IMR-90 (cell line): ENCODE measurements around the gene ADAM23. TPM values are rescaled to one million over a fixed set of nuclear protein-coding genes. Genes with fewer than 3 reads are reported as not detected.
A peak's percentile ranks its signal among the peaks of the same experiment; 100 is the strongest.

Experiments used
- ATAC-seq: fragments of 200-7000 bp; cut with Tn5 transposase; 2 replicates; pipeline ENCODE4 v1.9.1; 2020; ENCODE audit warnings: low read depth, mild to moderate bottlenecking, moderate library complexity
- BruUV-seq: library from RNA; stranded (reverse); fragments of 400-500 nt; replicated peaks from 2 replicates; lab custom pipeline; 2021; lab: Mats Ljungman, UMichigan
- CTCF ChIA-PET: fragments of 300-600 bp; formaldehyde crosslinking; extraction: SDS; loops from one replicate; lab custom pipeline; 2021; ENCODE audit warnings: antibody characterized with exemption; lab: Yijun Ruan, JAX
- POLR2A ChIA-PET: fragments of 300-600 bp; sonication (Branson Sonifier 250); formaldehyde crosslinking; loops from one replicate; lab custom pipeline; 2022; ENCODE audit warnings: antibody characterized with exemption; ENCODE audit not compliant: unreplicated experiment; lab: Charles Lee
- DNase-seq: peaks from one replicate; pipeline ENCODE4 v3.0.0; 2013
- H2AFZ ChIP-seq: replicated peaks from 2 replicates; pipeline ENCODE3; 2013; ENCODE audit warnings: low read length, mild to moderate bottlenecking; ENCODE audit not compliant: poor library complexity
- H2AK5ac ChIP-seq: 2 replicates; pipeline ENCODE4 v1.6.1; 2013; ENCODE audit warnings: low read depth, low read length, inconsistent platforms
- H2AK9ac ChIP-seq: replicated peaks from 2 replicates; pipeline ENCODE3; 2013; ENCODE audit warnings: mild to moderate bottlenecking, low read depth, low read length, moderate library complexity; ENCODE audit not compliant: poor library complexity
- H2BK120ac ChIP-seq: 2 replicates; pipeline ENCODE4 v1.6.1; 2013; ENCODE audit warnings: low read depth, low read length, inconsistent platforms
- H2BK15ac ChIP-seq: 3 replicates; pipeline ENCODE4 v1.6.1; 2013; ENCODE audit warnings: low read depth, low read length, inconsistent platforms
- H2BK20ac ChIP-seq: 2 replicates; pipeline ENCODE4 v1.6.1; 2013; ENCODE audit warnings: low read depth, mild to moderate bottlenecking, inconsistent platforms, low read length, moderate library complexity
- H2BK5ac ChIP-seq: 2 replicates; pipeline ENCODE4 v1.6.1; 2013; ENCODE audit warnings: mild to moderate bottlenecking, low read depth, low read length, inconsistent platforms; ENCODE audit not compliant: poor library complexity, severe bottlenecking
- H3K14ac ChIP-seq: replicated peaks from 2 replicates; pipeline ENCODE4 v1.6.1; 2013; ENCODE audit warnings: low read depth, low read length, inconsistent platforms
- H3K18ac ChIP-seq: 2 replicates; pipeline ENCODE4 v1.6.1; 2013; ENCODE audit warnings: low read depth, low read length, control low read depth
- H3K23ac ChIP-seq: 2 replicates; pipeline ENCODE4 v1.6.1; 2013; ENCODE audit warnings: low read depth, low read length, inconsistent platforms
- H3K27ac ChIP-seq: 2 replicates; pipeline ENCODE4 v1.5.1; 2013; ENCODE audit warnings: mild to moderate bottlenecking, control low read depth, low read length; ENCODE audit not compliant: insufficient read depth
- H3K27me3 ChIP-seq: 2 replicates; pipeline ENCODE4 v1.6.1; 2013; ENCODE audit warnings: low read length; ENCODE audit not compliant: control insufficient read depth, insufficient read depth
- H3K36me3 ChIP-seq: 2 replicates; pipeline ENCODE4 v1.6.1; 2013; ENCODE audit warnings: low read length, mixed read lengths; ENCODE audit not compliant: control insufficient read depth, insufficient read depth
- H3K4ac ChIP-seq: 2 replicates; pipeline ENCODE4 v1.6.1; 2013; ENCODE audit warnings: low read depth, low read length, inconsistent platforms
- H3K4me1 ChIP-seq: 2 replicates; pipeline ENCODE4 v1.6.1; 2013; ENCODE audit warnings: low read length, mixed read lengths; ENCODE audit not compliant: control insufficient read depth, insufficient read depth
- H3K4me2 ChIP-seq: 2 replicates; pipeline ENCODE4 v1.6.1; 2013; ENCODE audit warnings: low read depth, mild to moderate bottlenecking, control low read depth, low read length, moderate library complexity
- H3K4me3 ChIP-seq: 2 replicates; pipeline ENCODE4 v1.5.1; 2013; ENCODE audit warnings: low read depth, mild to moderate bottlenecking, control low read depth, low read length, moderate library complexity; ENCODE audit not compliant: insufficient read depth
- H3K56ac ChIP-seq: 2 replicates; pipeline ENCODE4 v1.6.1; 2013; ENCODE audit warnings: low read length, inconsistent platforms; ENCODE audit not compliant: insufficient read depth; ENCODE audit errors: extremely low read depth
- H3K79me1 ChIP-seq, 2 experiments: 2 replicates each; pipeline ENCODE4 v1.6.1; 2013; ENCODE audit warnings: low read length in 2 of 2, inconsistent platforms in 1 of 2, low read depth in 1 of 2
- H3K9ac ChIP-seq: 2 replicates; pipeline ENCODE4 v1.6.1; 2013; ENCODE audit warnings: low read depth, low read length, control low read depth
- H3K9me1 ChIP-seq: 2 replicates; pipeline ENCODE4 v1.6.1; 2013; ENCODE audit warnings: low read length, inconsistent platforms; ENCODE audit not compliant: insufficient read depth
- H3K9me3 ChIP-seq: 2 replicates; pipeline ENCODE4 v1.6.1; 2013; ENCODE audit warnings: low read length; ENCODE audit not compliant: control insufficient read depth, insufficient read depth
- H4K20me1 ChIP-seq: 2 replicates; pipeline ENCODE4 v1.6.1; 2013; ENCODE audit warnings: low read length, inconsistent platforms; ENCODE audit not compliant: insufficient read depth
- H4K5ac ChIP-seq: 2 replicates; pipeline ENCODE4 v1.6.1; 2013; ENCODE audit warnings: mild to moderate bottlenecking, low read depth, low read length, control low read depth
- H4K8ac ChIP-seq, 2 experiments: 2 replicates each; pipeline ENCODE4 v1.6.1; 2013; ENCODE audit warnings: low read depth in 2 of 2, low read length in 2 of 2, control low read depth in 1 of 2, inconsistent platforms in 1 of 2
- H4K91ac ChIP-seq: 2 replicates; pipeline ENCODE4 v1.6.1; 2013; ENCODE audit warnings: low read depth, low read length, inconsistent platforms; ENCODE audit not compliant: insufficient read depth
- BHLHE40 ChIP-seq: fragments of 150-350 bp; IDR thresholded peaks from 2 replicates; pipeline ENCODE4 v1.6.1; 2016; ENCODE audit warnings: mild to moderate bottlenecking, low read depth, low read length
- CEBPB ChIP-seq: IDR thresholded peaks from 2 replicates; pipeline ENCODE4 v1.6.1; 2012; ENCODE audit warnings: low read depth, low read length, improper control_type of control experiment
- CHD1 ChIP-seq: IDR thresholded peaks from 2 replicates; pipeline ENCODE4 v1.6.1; 2012; ENCODE audit warnings: low read depth, low read length, improper control_type of control experiment
- CTCF ChIP-seq: conservative IDR thresholded peaks from 2 replicates; pipeline ENCODE4 v1.5.1; 2012; ENCODE audit warnings: mild to moderate bottlenecking, low read depth, low read length, improper control_type of control experiment
- ELK1 ChIP-seq: fragments of 150-350 bp; IDR thresholded peaks from 2 replicates; pipeline ENCODE4 v1.6.1; 2016; ENCODE audit warnings: low read depth, mild to moderate bottlenecking, low read length, moderate library complexity, borderline replicate concordance
- MAFK ChIP-seq: IDR thresholded peaks from 2 replicates; pipeline ENCODE4 v1.6.1; 2012; ENCODE audit warnings: low read depth, low read length, improper control_type of control experiment
- MAZ ChIP-seq: IDR thresholded peaks from 2 replicates; pipeline ENCODE4 v1.6.1; 2012; ENCODE audit warnings: low read depth, mild to moderate bottlenecking, low read length, improper control_type of control experiment, moderate library complexity, borderline replicate concordance
- MXI1 ChIP-seq: IDR thresholded peaks from 2 replicates; pipeline ENCODE4 v1.6.1; 2012; ENCODE audit warnings: low read depth, mild to moderate bottlenecking, low read length, moderate library complexity, borderline replicate concordance
- NFE2L2 ChIP-seq: fragments of 150-350 bp; IDR thresholded peaks from 2 replicates; pipeline ENCODE4 v1.6.1; 2016; ENCODE audit warnings: low read depth, mild to moderate bottlenecking, low read length
- POLR2A ChIP-seq: IDR thresholded peaks from 2 replicates; pipeline ENCODE4 v1.6.1; 2012; ENCODE audit warnings: mild to moderate bottlenecking, low read depth, low read length
- RAD21 ChIP-seq: IDR thresholded peaks from 2 replicates; pipeline ENCODE4 v1.6.1; 2012; ENCODE audit warnings: low read length, improper control_type of control experiment
- RCOR1 ChIP-seq: IDR thresholded peaks from 2 replicates; pipeline ENCODE4 v1.6.1; 2012; ENCODE audit warnings: mild to moderate bottlenecking, low read length, improper control_type of control experiment; ENCODE audit not compliant: insufficient replicate concordance
- RFX5 ChIP-seq: IDR thresholded peaks from 2 replicates; pipeline ENCODE4 v1.8.0; 2012; ENCODE audit warnings: low read depth, mild to moderate bottlenecking, low read length, moderate library complexity
- SMC3 ChIP-seq: fragments of 150-350 bp; IDR thresholded peaks from 2 replicates; pipeline ENCODE4 v1.6.1; 2016; ENCODE audit warnings: low read depth, mild to moderate bottlenecking, antibody characterized with exemption, low read length, moderate library complexity
- USF2 ChIP-seq: fragments of 150-350 bp; IDR thresholded peaks from 2 replicates; pipeline ENCODE4 v1.6.1; 2017; ENCODE audit warnings: mild to moderate bottlenecking, antibody characterized with exemption, low read length, low read depth
- WGBS, 2 experiments: methylation state at CpG; one replicate each; pipeline versions ENCODE4 v1.1.5 to v1.1.7; 2013; ENCODE audit warnings: missing lambda C conversion rate in 2 of 2; ENCODE audit not compliant: insufficient read length in 1 of 2; ENCODE audit errors: extremely low coverage in 2 of 2; 5-methylcytosine and 5-hydroxymethylcytosine counted together
- dilution Hi-C: fragments of 300-500 bp; cut with HindIII; formaldehyde crosslinking; loops from one replicate; pipeline ENCODE4 v1.14.3; 2018; ENCODE audit warnings: low sequenced_read_pairs; ENCODE audit not compliant: unreplicated experiment
- in situ Hi-C: fragments of 300-500 bp; cut with MboI; formaldehyde crosslinking; loops from 3 replicates; pipeline ENCODE4 v1.14.3; 2019; ENCODE audit warnings: low sequenced_read_pairs, inconsistent platforms, mixed read lengths
- intact Hi-C: fragments of 100-400 bp; cut with micrococcal nuclease; formaldehyde crosslinking; loops from 2 replicates; pipeline ENCODE4 v1.10.0; 2022
- polyA plus RNA-seq, 3 experiments: library from polyadenylated mRNA; depleted of rRNA; stranded (reverse); fragments of >200 nt; gene quantifications; 2 replicates each; pipeline ENCODE4 v1.2.3, GENCODE V29; 2012; ENCODE audit warnings: low replicate concordance in 1 of 3
- total RNA-seq: library from RNA; depleted of rRNA; stranded (reverse); fragments of >200 nt; gene quantifications from 2 replicates; pipeline ENCODE4 v1.2.3, GENCODE V29; 2012

The ADAM23 gene
- total and polyA plus RNA-seq, 2 of the 4 experiments (the other 2 are of a cell fraction) = 2.9 to 10.3 TPM

- H3K9me1 ChIP-seq = no peaks in the 10 kb centered on the region
- no peak overlapping the region for H2BK15ac ChIP-seq
- H2BK120ac ChIP-seq = no peak overlapping the region
- H4K91ac ChIP-seq = no peak overlapping the region
- BruUV-seq = no TSS peak
- no peak overlapping the region for H2AK9ac ChIP-seq
- H3K27ac ChIP-seq = no peak overlapping the region
- H3K27me3 ChIP-seq = no peaks in the 10 kb centered on the region
- no peaks in the 10 kb centered on the region for H3K9me3 ChIP-seq
- no peak overlapping the region for H2AK5ac ChIP-seq
- H3K4me2 ChIP-seq = no peak overlapping the region
- DNase-seq (peak; percentile 43), ATAC-seq (no peak)
- no peak overlapping the region for H3K9ac ChIP-seq
- no peak overlapping the region for H3K18ac ChIP-seq
- dilution Hi-C loops (no loop called here), intact Hi-C loops (no loop called here), in situ Hi-C loops (no loop called here)
- TF ChIP-seq MXI1 (no peak), NFE2L2 (no peak), CEBPB (no peak), RCOR1 (no peak), USF2 (no peak), BHLHE40 (no peak), RFX5 (no peak), MAZ (no peak), MAFK (no peak), CHD1 (no peak), CTCF (no peak), ELK1 (no peak), SMC3 (no peak), RAD21 (no peak), POLR2A (no peak)
- 0 out of 2 replicates have a peak, but pooled peaks cover 1% of the 10 kb centered on the region for H3K36me3 ChIP-seq
- H4K8ac ChIP-seq = no peak overlapping the region
- H2BK20ac ChIP-seq = no peak overlapping the region
- CTCF ChIA-PET = no interaction called here
- H3K14ac ChIP-seq = no peak overlapping the region
- H3K4me1 ChIP-seq = no peaks in the 10 kb centered on the region
- POLR2A ChIA-PET = no interaction called here
- no peak overlapping the region for H3K23ac ChIP-seq
- 33% methylated on average over 1 of the region's 3 CpGs; no CpG with 5 or more reads in 1 of the 2 experiments for WGBS, 2 experiments
- H3K56ac ChIP-seq = no peak overlapping the region
- H2AFZ ChIP-seq = no peak overlapping the region
- H3K79me1 ChIP-seq = no peaks in the 10 kb centered on the region
- H4K20me1 ChIP-seq = no peaks in the 10 kb centered on the region
- H3K4ac ChIP-seq = no peak overlapping the region
- H3K4me3 ChIP-seq = no peak overlapping the region
- no peak overlapping the region for H2BK5ac ChIP-seq
- H4K5ac ChIP-seq = no peak overlapping the region
Measured at GRCh38 chr2:206452750-206453149, 9.4 kb downstream of the ADAM23 start.
